CD8-positive, alpha-beta memory T cell (primary cell): ENCODE results near the gene AGPS. TPM values are rescaled to one million over a fixed set of nuclear protein-coding genes. Genes with fewer than 3 reads are reported as not detected.

Experiments
- CTCF ChIA-PET: fragments of 350-600 bp; sonication (Branson Sonifier 250); formaldehyde crosslinking; loops from one replicate; lab custom pipeline; 2021; ENCODE audit warnings: antibody characterized with exemption; lab: Charles Lee
- POLR2A ChIA-PET: fragments of 350-600 bp; sonication (Branson Sonifier 250); formaldehyde crosslinking; loops from one replicate; lab custom pipeline; 2021; ENCODE audit warnings: antibody characterized with exemption; lab: Charles Lee
- DNase-seq, 5 donors: peaks; one replicate each; pipeline versions ENCODE4 v3.0.0 to v3.0.0-alpha.2; 2020 to 2022; ENCODE audit warnings: mixed read lengths in 1 of 5
- H3K27ac ChIP-seq: one replicate; pipeline ENCODE4 v1.7.0; 2013; ENCODE audit warnings: low read depth, mild to moderate bottlenecking, low read length, moderate library complexity
- H3K27me3 ChIP-seq: 2 replicates; pipeline ENCODE4 v1.7.0; 2013; ENCODE audit warnings: low read length, mild to moderate bottlenecking; ENCODE audit not compliant: insufficient read depth, poor library complexity, severe bottlenecking
- H3K36me3 ChIP-seq: 2 replicates; pipeline ENCODE4 v1.7.0; 2013; ENCODE audit warnings: mild to moderate bottlenecking, low read length, moderate library complexity; ENCODE audit not compliant: insufficient read depth
- H3K4me1 ChIP-seq: 2 replicates; pipeline ENCODE4 v1.7.0; 2013; ENCODE audit warnings: mild to moderate bottlenecking, low read length, moderate library complexity; ENCODE audit not compliant: insufficient read depth
- H3K4me3 ChIP-seq: 2 replicates; pipeline ENCODE4 v1.7.0; 2013; ENCODE audit warnings: mild to moderate bottlenecking, low read length
- H3K9me3 ChIP-seq: 2 replicates; pipeline ENCODE4 v1.7.0; 2013; ENCODE audit warnings: mild to moderate bottlenecking, low read length
- H3K27ac Mint-ChIP-seq, 8 donors: one replicate each; pipeline ENCODE4 v1.8.0; 2020 to 2021; ENCODE audit warnings: mixed read lengths in 8 of 8, mild to moderate bottlenecking in 6 of 8, inconsistent platforms in 3 of 8, moderate library complexity in 3 of 8
- H3K27me3 Mint-ChIP-seq, 2 donors: one replicate each; pipeline ENCODE4 v1.8.0; 2020 to 2021; ENCODE audit warnings: mixed read lengths in 2 of 2, mild to moderate bottlenecking in 1 of 2, moderate library complexity in 1 of 2
- H3K36me3 Mint-ChIP-seq, 3 donors: one replicate each; pipeline ENCODE4 v1.8.0; 2020 to 2021; ENCODE audit warnings: mixed read lengths in 3 of 3, inconsistent platforms in 1 of 3, mild to moderate bottlenecking in 1 of 3
- H3K4me1 Mint-ChIP-seq, 3 donors: one replicate each; pipeline ENCODE4 v1.8.0; 2020 to 2021; ENCODE audit warnings: mixed read lengths in 3 of 3, inconsistent platforms in 1 of 3, mild to moderate bottlenecking in 1 of 3
- H3K4me3 Mint-ChIP-seq, 7 donors: one replicate each; pipeline ENCODE4 v1.8.0; 2020 to 2021; ENCODE audit warnings: mixed read lengths in 7 of 7, mild to moderate bottlenecking in 6 of 7, moderate library complexity in 4 of 7, inconsistent platforms in 2 of 7
- H3K9me3 Mint-ChIP-seq, 5 donors: one replicate each; pipeline ENCODE4 v1.8.0; 2020 to 2022; ENCODE audit warnings: mixed read lengths in 5 of 5, mild to moderate bottlenecking in 3 of 5, moderate library complexity in 2 of 5, inconsistent platforms in 1 of 5
- polyA plus RNA-seq: library from polyadenylated mRNA; unstranded; fragments of 300-500 nt; fragmentation: Illumina TruSeq; gene quantifications from one replicate; pipeline ENCODE4 v1.2.3, GENCODE V29; 2021
- total RNA-seq, 2 experiments: library from RNA; stranded (reverse); gene quantifications; one replicate each; pipeline ENCODE4 v1.2.3, GENCODE V29; 2021

The AGPS gene
- total and polyA plus RNA-seq, 3 experiments from 2014 or later, result 15.5 to 65.1 (median 64.3) TPM

GRCh38 chr2:177537213-177537612 lies 144.6 kb downstream of the AGPS start:
- Mint-ChIP-seq H3K4me1 (peaks cover 0 to 1% (median 0%) of the 10 kb centered on the region in 3 donors), H3K27ac (no peak overlapping the region), H3K36me3 (peaks cover 5 to 15% (median 8%) of the 10 kb centered on the region in 3 donors), H3K27me3 (no peaks in the 10 kb centered on the region), H3K9me3 (no peaks in the 10 kb centered on the region), H3K4me3 (no peak overlapping the region)
- H3K4me1 ChIP-seq, result no peaks in the 10 kb centered on the region
- CTCF ChIA-PET, result interaction anchor here (1.4 kb wide), 1 partner anchor 372 kb away, joined by 4 read pairs; no protein-coding TSS in a partner anchor
- H3K9me3 ChIP-seq, result no peaks in the 10 kb centered on the region
- no peaks in the 10 kb centered on the region for H3K36me3 ChIP-seq
- H3K27me3 ChIP-seq, result no peaks in the 10 kb centered on the region
- POLR2A ChIA-PET, result no interaction called here
- no peak for DNase-seq
- no peak overlapping the region for H3K4me3 ChIP-seq
- no peak overlapping the region for H3K27ac ChIP-seq

- Histone ChIP-seq H3K4me3 (no peak overlapping the region), H3K9me3 (no peaks in the 10 kb centered on the region), H3K4me1 (no peaks in the 10 kb centered on the region), H3K36me3 (no peaks in the 10 kb centered on the region), H3K27me3 (no peaks in the 10 kb centered on the region), H3K27ac (no peak overlapping the region)
- Mint-ChIP-seq H3K27ac (no peak overlapping the region), H3K4me3 (no peak overlapping the region), H3K27me3 (no peaks in the 10 kb centered on the region), H3K9me3 (no peaks in the 10 kb centered on the region), H3K36me3 (peaks cover 5 to 15% (median 8%) of the 10 kb centered on the region in 3 donors), H3K4me1 (peaks cover 0 to 1% (median 0%) of the 10 kb centered on the region in 3 donors)
- DNase-seq, result no peak
- ChIA-PET CTCF (interaction anchor here (1.4 kb wide), 1 partner anchor 373 kb away, joined by 4 read pairs; no protein-coding TSS in a partner anchor), POLR2A (no interaction called here)
These were observed 145.1 kb downstream of the AGPS start for GRCh38 chr2:177537636-177538035.

- DNase-seq, result no peak
- Mint-ChIP-seq H3K4me3 (no peak overlapping the region), H3K36me3 (peaks cover 5 to 15% (median 8%) of the 10 kb centered on the region in 3 donors), H3K27ac (no peak overlapping the region), H3K4me1 (peaks cover 0 to 1% (median 0%) of the 10 kb centered on the region in 3 donors), H3K27me3 (no peaks in the 10 kb centered on the region), H3K9me3 (no peaks in the 10 kb centered on the region)
- no peak overlapping the region for H3K4me3 ChIP-seq
- H3K4me1 ChIP-seq, result no peaks in the 10 kb centered on the region
- ChIA-PET CTCF (no interaction called here), POLR2A (no interaction called here)
- no peak overlapping the region for H3K27ac ChIP-seq
- H3K27me3 ChIP-seq, result no peaks in the 10 kb centered on the region
- H3K9me3 ChIP-seq, result no peaks in the 10 kb centered on the region
- H3K36me3 ChIP-seq, result no peaks in the 10 kb centered on the region
These were observed 145.8 kb downstream of the AGPS start for GRCh38 chr2:177538323-177538722.

- H3K27ac Mint-ChIP-seq, result no peak overlapping the region
- CTCF ChIA-PET, result no interaction called here
- no peaks in the 10 kb centered on the region for H3K9me3 Mint-ChIP-seq
- Histone ChIP-seq H3K36me3 (no peaks in the 10 kb centered on the region), H3K27ac (no peak overlapping the region), H3K4me1 (no peaks in the 10 kb centered on the region), H3K4me3 (no peak overlapping the region), H3K9me3 (no peaks in the 10 kb centered on the region), H3K27me3 (no peaks in the 10 kb centered on the region)
- no peak for DNase-seq
- no peaks in the 10 kb centered on the region for H3K27me3 Mint-ChIP-seq
- POLR2A ChIA-PET, result no interaction called here
- H3K4me3 Mint-ChIP-seq, result no peak overlapping the region
- no peaks in the 10 kb centered on the region for H3K4me1 Mint-ChIP-seq
- H3K36me3 Mint-ChIP-seq, result peaks cover 5 to 14% (median 8%) of the 10 kb centered on the region in 3 donors
These were observed 147.7 kb downstream of the AGPS start for GRCh38 chr2:177540283-177540682.

GRCh38 chr2:177541258-177541991 lies 148.9 kb downstream of the AGPS start:
- H3K4me1 Mint-ChIP-seq, result no peaks in the 10 kb centered on the region
- Histone ChIP-seq H3K9me3 (no peaks in the 10 kb centered on the region), H3K36me3 (no peaks in the 10 kb centered on the region), H3K27me3 (no peaks in the 10 kb centered on the region), H3K27ac (no peak overlapping the region), H3K4me1 (no peaks in the 10 kb centered on the region), H3K4me3 (no peak overlapping the region)
- no peak overlapping the region for H3K4me3 Mint-ChIP-seq
- H3K9me3 Mint-ChIP-seq, result peaks cover 0 to 4% (median 0%) of the 10 kb centered on the region in 5 donors
- H3K27me3 Mint-ChIP-seq, result no peaks in the 10 kb centered on the region
- POLR2A ChIA-PET, result no interaction called here
- no peak for DNase-seq
- peaks cover 8 to 12% (median 8%) of the 10 kb centered on the region in 3 donors for H3K36me3 Mint-ChIP-seq
- peak overlapping the region in 1 of 8 donors; percentile 15 for H3K27ac Mint-ChIP-seq
- CTCF ChIA-PET, result interaction anchor here (0.9 kb wide), 1 partner anchor 376 kb away, joined by 3 read pairs; no protein-coding TSS in a partner anchor

- no peak overlapping the region for H3K27ac ChIP-seq
- CTCF ChIA-PET, result no interaction called here
- H3K36me3 Mint-ChIP-seq, result peaks cover 8 to 10% (median 8%) of the 10 kb centered on the region in 3 donors
These were observed 149.8 kb downstream of the AGPS start for GRCh38 chr2:177542396-177542795.

GRCh38 chr2:177543007-177543760 lies 150.6 kb downstream of the AGPS start:
- H3K36me3 Mint-ChIP-seq, result peaks cover 3 to 6% (median 5%) of the 10 kb centered on the region in 3 donors
- peaks cover 0 to 4% (median 0%) of the 10 kb centered on the region in 5 donors for H3K9me3 Mint-ChIP-seq
- no peak overlapping the region for H3K27ac Mint-ChIP-seq
- no peak for DNase-seq
- no peaks in the 10 kb centered on the region for H3K4me1 Mint-ChIP-seq
- Histone ChIP-seq H3K27me3 (no peaks in the 10 kb centered on the region), H3K9me3 (no peaks in the 10 kb centered on the region), H3K4me1 (no peaks in the 10 kb centered on the region), H3K36me3 (no peaks in the 10 kb centered on the region), H3K27ac (no peak overlapping the region), H3K4me3 (no peak overlapping the region)
- H3K4me3 Mint-ChIP-seq, result no peak overlapping the region
- ChIA-PET CTCF (no interaction called here), POLR2A (interaction anchor here (0.5 kb wide), 1 partner anchor 12 kb away, joined by 3 read pairs; no protein-coding TSS in a partner anchor)
- H3K27me3 Mint-ChIP-seq, result no peaks in the 10 kb centered on the region

More at GRCh38 chr2:177542396-177542795, 149.8 kb downstream of the AGPS start:
- no peaks in the 10 kb centered on the region for H3K27me3 ChIP-seq
- Mint-ChIP-seq H3K27me3 (no peaks in the 10 kb centered on the region), H3K4me3 (no peak overlapping the region), H3K27ac (no peak overlapping the region), H3K9me3 (peaks cover 0 to 4% (median 0%) of the 10 kb centered on the region in 5 donors), H3K4me1 (no peaks in the 10 kb centered on the region)
- no peaks in the 10 kb centered on the region for H3K9me3 ChIP-seq
- no peak overlapping the region for H3K4me3 ChIP-seq
- no peaks in the 10 kb centered on the region for H3K36me3 ChIP-seq
- no peak for DNase-seq
- H3K4me1 ChIP-seq, result no peaks in the 10 kb centered on the region
- POLR2A ChIA-PET, result no interaction called here

GRCh38 chr2:177545143-177545542 lies 152.6 kb downstream of the AGPS start:
- Histone ChIP-seq H3K9me3 (no peaks in the 10 kb centered on the region), H3K27me3 (no peaks in the 10 kb centered on the region), H3K27ac (no peak overlapping the region), H3K36me3 (no peaks in the 10 kb centered on the region), H3K4me3 (no peak overlapping the region), H3K4me1 (no peaks in the 10 kb centered on the region)
- Mint-ChIP-seq H3K36me3 (peaks cover 0 to 3% (median 0%) of the 10 kb centered on the region in 3 donors), H3K27me3 (no peaks in the 10 kb centered on the region), H3K4me3 (no peak overlapping the region), H3K27ac (no peak overlapping the region), H3K9me3 (peaks cover 0 to 4% (median 0%) of the 10 kb centered on the region in 5 donors), H3K4me1 (no peaks in the 10 kb centered on the region)
- POLR2A ChIA-PET, result no interaction called here
- CTCF ChIA-PET, result no interaction called here
- no peak for DNase-seq
